ENCODE measurements around the gene SGTB. TPM values are rescaled to one million over a fixed set of nuclear protein-coding genes. Genes with fewer than 3 reads are reported as not detected.

SGTB gene, protein sequence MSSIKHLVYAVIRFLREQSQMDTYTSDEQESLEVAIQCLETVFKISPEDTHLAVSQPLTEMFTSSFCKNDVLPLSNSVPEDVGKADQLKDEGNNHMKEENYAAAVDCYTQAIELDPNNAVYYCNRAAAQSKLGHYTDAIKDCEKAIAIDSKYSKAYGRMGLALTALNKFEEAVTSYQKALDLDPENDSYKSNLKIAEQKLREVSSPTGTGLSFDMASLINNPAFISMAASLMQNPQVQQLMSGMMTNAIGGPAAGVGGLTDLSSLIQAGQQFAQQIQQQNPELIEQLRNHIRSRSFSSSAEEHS
- total RNA-seq (2014; rRNA removed; shearing (Covaris generic)) = 3.3 and 5.1 TPM in 2 replicates

DNA sequence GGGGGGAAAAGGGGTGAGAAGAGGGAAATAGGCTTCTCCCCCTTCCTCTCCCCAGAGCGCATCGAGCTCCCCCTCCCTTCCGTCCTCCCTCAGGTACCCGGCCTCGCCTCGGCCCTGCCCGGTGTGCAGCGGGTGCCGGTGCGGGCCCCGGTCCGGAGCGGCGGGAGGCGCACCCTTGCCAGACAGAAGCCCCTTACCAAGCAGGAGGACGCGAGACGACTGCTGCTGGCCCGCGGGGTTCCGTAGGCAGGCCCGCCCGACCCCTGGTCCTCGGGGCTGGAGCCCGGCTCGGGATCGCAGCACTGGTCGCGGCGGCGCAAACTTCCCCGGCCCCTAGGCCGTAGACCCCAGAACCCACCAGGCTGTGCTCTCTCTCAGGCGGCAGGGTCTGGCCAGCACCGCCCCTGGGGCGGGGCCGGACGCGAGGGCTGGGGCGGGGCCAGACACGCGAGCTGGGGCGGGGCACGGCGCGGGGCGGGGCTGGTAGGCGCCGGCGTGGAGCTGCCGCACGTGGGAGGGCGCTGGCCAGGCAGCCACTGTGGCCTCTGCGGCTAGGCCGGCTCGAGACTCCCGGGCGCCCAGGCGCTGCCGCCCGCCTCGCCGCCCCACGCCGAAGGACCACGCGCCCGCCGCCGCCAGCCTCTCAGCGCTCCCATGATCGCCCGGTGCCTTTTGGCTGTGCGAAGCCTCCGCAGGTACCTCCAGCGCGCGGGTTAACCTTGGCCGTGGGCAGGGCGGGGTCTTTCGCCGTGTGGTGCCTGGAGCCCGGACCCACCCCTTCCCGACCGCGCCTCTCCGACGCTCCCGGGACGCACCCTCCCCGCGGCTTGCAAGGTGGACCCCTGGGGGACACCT, at the start of gene SGTB, which contains the start of gene NLN:
Gene SGTB, minus strand, starts transcription at position 390 of the 855 bp plus-strand sequence. CDS start 1,302 bp downstream, outside the sequence.
Gene NLN, plus strand, starts transcription at position 486 of the 855 bp plus-strand sequence. Its CDS starts 169 bp downstream, at position 655.
- peak; percentile 73 for DNase-seq (ENCODE audit: low read depth)

DNA sequence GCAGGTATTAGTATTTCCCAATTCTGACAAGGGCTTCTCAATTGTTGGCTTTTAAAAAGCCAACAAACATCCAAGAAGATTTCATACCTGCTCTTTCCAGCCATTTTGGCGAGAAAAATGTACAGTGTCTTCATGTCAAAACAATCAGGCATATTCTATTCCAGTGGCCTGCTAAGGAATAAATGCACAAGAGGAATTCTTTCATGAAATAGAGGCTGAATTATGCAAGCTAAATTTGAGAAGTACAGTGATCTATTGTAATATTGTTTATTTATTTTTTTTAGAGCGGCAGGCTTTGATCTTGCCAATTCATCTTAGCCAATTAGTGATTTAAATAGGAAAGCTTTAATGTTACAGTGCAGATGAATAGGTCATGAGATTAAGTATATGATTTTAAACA, 49.4 kb upstream of the SGTB start:
- no peak for DNase-seq (ENCODE audit: low read depth)

DNA sequence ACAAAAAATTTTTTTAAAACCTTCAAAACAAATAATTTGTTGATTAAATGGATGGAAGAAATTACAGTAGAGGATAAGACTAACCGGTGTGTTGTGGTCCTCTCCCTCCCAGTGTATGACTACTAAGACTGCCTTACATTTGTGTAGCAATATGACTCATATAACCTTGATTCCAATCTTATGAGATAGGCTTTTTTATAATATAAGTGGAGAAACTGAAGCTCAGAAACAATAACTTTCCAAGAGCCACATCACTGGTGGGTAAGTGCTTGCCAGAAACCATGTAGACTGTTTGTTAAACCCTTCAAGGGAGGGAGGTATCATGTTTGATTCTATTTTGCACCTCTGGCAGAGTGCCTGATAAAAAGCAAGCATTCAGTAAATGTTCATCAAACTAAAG, 47.6 kb upstream of the SGTB start:
- peak; percentile 91 for DNase-seq (ENCODE audit: low read depth)

DNA sequence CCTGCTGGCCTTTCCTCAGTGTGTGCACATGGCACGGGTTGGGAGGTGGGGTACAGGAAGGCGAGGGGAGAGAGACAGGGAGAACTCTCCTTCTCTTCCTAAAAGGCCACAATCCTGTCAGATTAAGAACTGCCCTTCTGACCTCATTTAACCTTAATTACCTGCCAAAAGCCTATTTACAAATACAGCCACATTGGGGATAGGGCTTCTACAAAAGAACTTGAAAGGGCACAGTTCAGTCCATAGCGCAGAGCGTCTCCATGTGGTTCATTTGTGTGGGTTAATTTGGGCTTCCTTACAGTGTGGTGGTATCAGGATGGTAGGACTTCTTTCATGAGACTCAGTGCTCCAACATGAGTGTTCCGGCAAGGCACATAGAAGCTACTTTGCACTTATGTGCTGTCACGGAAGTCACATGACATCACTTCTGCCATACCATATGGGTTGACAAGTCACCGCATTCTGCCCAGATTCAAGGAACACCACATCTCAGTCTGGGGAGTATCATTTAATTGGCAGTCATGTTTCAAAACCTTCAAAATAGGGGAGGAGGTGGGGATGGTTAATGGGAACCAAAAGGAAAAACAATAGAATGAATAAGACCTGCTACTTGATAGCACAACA, 46.9 kb upstream of the SGTB start:
- DNase-seq (ENCODE audit: low read depth) = no peak

DNA sequence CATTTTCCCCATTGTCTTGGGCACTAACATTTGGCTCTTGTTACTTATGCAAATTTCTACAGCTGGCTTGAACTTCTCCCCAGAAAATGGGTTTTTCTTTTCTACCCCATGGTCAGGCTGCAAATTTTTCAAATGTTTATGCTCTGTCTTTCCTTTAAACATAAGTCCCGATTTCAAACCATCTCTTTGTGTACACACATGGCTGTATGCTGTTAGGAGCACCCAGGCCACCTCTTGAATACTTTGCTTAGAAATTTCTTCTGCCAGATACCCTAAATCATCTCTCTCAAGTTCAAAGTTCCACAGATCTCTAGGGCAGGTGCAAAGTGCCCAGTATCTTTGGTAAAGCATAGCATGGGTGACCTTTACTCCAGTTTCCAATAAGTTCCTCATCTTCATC, 45.7 kb upstream of the SGTB start:
- no peak for DNase-seq (ENCODE audit: low read depth)

DNA sequence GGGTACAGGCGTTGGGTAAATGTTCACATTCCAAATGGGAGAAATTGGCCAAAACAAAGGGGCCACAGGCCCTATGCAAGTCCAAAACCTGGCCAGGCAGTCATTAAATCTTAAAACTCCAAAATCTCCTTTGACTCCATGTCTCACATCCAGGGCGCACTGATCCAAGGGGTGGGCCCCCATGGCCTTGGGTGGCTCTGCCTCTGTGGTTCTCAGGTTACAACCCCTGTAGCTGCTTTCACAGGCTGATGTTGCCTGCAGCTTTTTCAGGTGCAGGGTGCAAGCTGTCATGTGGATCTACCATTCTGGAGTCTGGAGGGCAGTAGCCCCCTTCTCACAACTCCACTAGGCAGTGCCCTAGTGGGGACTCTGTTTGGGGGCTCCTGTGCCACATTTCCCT, 44.9 kb upstream of the SGTB start:
- DNase-seq (ENCODE audit: low read depth) = no peak

DNA sequence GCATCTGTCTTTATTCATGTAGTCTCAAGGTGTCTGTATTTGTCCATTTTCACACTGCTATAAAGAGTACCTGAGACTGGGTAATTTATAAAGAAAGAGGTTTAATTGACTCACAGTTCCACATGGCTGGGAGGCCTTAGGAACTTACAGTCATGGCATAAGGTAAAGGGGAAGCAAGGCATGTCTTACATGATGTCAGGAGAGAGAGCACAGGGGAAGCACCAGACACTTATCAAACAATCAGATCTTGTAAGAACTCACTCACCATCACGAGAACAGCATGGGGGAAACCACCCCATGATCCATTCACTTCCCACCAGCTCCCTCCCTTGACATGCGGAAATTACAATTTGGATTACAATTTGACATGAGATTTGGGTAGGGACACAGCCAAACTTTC, 44.3 kb upstream of the SGTB start:
- no peak for DNase-seq (ENCODE audit: low read depth)

DNA sequence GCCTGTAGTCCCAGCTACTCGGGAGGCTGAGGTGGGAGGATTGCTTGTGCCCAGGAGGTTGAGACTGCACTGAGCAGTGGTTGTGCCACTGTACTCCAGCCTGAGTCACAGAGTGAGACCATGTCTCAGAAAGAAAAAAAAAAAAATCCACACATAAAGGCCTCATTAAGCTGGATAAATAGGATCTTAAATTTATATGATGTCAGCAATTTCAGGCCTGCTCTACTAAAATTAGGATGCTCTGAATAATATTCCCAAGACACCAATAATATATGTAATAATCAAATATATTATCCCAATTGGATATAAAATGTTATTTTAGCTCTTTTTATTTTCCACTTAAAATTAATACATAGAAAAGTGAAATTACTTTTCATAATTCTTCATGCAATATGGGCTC, 43.7 kb upstream of the SGTB start:
- DNase-seq (ENCODE audit: low read depth) = no peak

DNA sequence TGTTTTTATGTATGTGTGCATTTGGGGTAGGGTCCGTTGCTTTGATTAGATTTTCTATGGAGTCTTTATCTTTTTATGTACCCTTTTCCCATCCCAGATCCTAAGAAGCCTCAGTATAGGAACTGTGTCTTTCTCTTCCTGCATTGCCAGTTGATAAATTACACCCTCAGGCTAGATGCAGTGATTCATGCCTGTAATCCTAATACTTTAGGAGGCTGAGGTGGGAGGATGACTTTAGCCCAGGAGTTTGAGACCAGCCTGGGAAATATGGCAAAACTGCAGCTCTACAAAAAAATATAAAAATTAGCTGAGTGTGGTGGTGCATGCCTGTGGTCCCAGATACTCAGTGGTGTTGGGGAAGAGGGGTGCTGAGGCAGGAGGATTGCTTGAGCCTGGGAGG, 40.3 kb upstream of the SGTB start:
- DNase-seq (ENCODE audit: low read depth) = peak; percentile 85

DNA sequence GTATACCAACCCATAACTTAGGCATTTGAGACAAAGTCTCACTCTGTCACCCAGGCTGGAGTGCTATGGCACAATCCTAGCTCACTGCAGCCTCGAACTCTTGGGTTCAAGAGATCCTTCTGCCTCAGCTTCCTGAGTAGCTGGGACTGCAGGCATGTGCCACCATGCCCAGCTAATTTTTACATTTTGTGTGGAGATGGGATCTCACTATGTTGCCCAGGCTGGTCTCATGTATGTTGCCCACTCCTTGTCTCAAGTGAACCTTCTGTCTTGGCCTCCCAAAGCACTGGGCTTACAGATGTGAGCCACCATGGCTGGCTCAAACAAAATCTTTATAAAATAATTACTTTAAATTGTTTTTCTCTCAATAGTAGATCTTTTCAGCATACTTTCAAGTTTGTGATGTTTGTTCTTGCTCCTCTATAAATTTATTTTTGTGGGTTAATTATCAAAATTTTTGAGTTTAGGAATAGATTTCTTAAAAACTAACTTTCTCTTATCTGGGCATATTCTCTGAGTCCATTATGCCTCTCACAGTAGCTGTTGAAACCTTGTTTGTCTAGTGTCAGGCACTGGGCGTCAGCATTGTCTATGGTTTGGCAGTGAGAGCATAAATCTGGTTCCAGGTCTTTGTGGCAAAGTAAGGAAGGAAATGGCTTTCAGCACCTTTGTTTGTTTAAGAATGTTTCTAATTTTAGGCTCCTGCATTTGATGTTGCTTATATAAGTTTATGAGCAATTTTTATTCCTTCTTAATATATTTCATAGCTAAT, 38.8 kb upstream of the SGTB start:
- DNase-seq (ENCODE audit: low read depth) = peak; percentile 83

DNA sequence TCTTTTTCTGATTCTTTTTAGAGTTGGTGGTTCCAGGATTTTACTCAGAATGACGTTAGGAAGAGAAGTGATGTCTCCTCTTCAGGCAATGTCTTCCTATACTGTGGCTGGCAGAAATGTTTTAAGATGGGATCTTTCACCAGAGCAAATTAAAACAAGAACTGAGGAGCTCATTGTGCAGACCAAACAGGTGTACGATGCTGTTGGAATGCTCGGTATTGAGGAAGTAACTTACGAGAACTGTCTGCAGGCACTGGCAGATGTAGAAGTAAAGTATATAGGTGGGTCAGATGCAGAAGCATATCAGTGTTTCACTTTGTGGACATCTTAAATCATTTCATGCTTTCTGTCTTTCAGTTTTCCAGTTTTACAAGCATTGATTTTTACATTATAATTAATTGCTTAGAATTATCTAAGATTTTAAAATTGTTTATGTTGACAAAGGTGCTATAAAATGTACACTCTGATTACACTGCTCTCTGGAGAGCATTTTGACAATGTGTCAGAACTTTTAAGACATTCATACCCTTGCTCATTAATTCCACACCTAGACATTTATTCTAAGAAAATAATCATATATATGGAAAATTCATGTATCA, 36.7 kb upstream of the SGTB start:
- no peak for DNase-seq (ENCODE audit: low read depth)

DNA sequence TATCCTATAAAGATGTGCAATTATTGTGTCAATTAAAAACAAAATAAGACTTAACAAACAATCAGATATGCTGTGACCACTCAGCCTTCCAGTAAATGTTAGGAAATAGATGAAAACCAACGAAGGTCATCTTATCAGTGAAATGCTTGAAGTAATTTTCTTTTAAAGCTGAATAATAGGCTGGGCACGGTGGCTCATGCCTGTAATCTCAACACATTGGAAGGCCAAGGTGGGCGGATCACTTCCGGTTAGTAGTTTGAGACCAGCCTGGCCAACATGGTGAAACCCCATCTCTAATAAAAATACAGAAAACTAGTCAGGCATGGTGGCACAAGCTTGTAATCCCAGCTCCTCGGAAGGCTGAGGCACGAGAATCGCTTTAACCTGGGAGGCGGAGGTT, 31.3 kb upstream of the SGTB start:
- no peak for DNase-seq (ENCODE audit: low read depth)

DNA sequence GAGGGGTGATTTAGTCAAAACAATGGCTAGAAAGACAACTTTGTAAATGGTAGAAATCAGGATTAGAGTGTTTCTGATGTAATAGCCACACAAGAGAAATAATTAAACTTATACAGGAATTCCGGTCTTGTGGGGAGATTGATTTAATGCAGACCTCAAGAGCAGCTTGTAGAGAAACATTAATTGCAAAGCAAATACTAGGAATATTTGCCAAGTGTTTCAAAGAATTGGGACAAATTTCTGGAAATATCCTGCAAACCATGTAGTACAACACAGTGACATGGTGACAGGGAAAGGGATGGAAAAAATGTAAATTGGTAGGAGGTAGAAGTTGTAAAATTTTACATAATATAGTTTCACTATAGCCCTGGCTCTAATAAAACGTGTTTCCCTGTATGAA, 29.0 kb upstream of the SGTB start:
- DNase-seq (ENCODE audit: low read depth) = no peak

DNA sequence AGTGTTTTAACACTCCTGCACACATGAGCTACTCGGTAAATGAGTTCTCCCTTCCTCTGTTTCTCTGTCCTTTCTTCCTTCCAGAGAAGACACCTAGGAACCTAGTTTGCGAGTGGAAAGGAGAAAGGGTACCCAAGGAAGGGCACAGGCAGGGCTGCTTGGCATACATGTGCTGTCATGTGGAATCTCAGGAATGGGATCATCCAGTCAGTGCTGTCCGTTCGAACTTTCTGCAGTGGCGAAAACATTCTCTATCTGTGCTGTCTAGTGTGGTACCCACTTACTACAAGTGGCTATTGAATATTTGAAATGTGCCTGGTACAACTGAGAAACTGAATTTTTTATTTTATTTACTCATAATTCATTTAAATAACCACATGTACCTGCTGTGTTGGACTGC, 28.0 kb upstream of the SGTB start:
- no peak for DNase-seq (ENCODE audit: low read depth)

DNA sequence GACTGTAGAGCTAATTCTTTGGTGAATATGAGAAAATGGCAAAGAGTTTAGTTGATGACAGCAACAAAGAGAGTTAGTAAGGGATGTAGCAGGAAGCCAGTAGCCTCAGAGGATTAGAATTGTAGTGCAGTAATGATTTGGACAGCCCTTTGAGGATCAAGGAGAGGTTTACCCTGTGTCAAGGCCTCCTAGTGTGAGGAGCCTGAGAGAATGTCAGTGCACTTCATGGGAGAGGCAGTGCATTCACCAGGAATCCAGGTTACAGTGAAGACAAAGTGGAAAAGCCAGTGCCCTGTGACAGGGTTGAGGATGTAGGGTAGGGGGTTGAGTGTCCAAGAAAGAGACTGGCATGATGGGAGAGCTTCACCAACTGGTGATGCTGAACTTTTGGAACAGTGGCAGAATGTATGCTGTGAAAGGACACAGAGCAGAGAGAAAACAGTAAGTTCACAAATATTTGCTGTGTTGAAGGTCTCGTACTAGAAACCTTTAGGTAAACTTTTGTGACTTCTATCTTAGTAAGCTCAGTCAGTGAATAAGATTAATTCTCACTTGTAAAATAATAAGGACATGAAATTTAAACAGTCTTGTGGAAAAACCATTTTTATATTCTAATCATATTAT, 27.4 kb upstream of the SGTB start:
- DNase-seq (ENCODE audit: low read depth) = no peak

DNA sequence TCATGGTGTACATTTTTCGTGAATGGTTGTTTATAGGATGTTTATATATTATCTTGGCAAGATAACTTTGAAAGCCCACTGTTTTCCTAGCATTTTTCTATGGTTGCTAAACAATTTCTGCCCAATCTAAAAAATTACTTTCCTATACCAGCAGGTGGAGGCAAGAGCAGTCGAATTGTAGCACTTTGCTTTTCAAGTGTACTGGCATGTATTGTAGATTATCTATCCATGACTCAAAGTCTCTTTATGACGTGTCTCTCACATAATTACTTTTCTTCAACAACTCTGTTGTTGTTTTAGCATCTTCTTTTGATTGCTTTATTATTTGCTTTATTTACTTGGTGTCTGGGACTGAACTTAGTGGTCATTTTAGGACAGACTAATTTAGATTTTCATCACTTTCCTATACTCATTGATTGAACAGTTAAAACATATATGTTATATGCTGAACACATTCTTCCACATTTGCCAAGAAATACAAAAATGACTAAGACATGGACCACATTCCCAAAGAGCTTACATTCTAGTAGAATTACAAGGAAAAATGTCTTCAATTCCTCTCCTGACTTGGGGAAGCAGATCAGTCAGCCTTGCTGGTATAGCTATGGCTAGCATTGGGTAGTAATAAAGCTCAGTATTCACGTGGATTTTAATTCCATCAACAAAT, 20.8 kb upstream of the SGTB start:
- peak; percentile 74 for DNase-seq (ENCODE audit: low read depth)

DNA sequence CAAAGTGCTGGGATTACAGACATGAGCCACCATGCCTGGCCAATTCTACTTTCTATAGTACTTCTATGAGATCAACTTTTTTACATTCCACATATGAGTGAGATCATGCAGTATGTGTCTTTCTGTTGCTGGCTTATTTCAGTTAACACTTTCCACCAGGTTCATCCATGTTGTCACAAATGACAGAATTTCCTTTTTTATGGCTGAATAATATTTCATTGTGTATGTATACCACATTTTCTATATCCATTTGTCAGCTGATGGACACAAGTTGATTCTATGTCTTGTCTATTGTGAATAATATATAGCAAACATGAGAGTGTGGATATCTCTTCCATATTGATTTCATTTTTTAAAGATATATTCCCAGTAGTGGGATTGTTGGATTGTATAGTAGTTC, 17.3 kb upstream of the SGTB start:
- no peak for DNase-seq (ENCODE audit: low read depth)

DNA sequence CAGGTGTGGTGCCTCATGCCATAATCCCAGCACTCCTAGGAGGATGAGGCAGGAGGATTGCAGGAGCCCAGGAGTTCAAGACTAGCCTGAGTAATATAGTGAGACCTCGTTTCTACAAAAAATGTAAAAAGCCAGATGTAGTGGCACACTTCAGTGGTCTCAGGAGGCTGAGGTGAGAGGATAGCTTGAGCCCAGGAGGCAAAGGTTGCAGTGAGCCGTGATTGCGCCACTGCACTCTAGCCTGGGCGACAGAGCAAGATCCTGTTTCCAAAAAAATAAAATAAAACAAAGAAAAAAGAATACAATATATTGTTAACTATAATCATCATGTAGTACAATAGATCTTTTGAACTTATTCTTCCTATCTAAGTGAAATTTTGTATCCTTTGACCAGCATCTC, 16.4 kb upstream of the SGTB start:
- no peak for DNase-seq (ENCODE audit: low read depth)

DNA sequence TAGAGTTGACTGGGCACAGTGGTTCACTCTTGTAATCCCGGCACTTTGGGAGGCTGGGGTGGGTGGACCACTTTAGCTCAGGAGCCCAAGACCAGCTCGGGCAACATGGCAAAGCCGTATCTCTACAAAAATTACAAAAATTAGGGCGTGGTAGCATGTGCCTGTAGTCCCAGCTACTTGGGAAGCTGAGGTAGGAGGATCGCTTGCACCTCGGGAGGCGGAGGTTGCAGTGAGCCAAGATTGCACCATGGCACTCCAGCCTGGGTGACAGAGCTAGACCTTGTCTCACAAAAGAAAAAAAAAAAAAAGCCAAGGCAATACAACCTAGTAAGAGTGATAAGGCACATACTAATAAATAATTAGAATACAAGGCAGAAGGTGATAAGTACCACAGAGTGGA, 15.9 kb upstream of the SGTB start:
- no peak for DNase-seq (ENCODE audit: low read depth)

DNA sequence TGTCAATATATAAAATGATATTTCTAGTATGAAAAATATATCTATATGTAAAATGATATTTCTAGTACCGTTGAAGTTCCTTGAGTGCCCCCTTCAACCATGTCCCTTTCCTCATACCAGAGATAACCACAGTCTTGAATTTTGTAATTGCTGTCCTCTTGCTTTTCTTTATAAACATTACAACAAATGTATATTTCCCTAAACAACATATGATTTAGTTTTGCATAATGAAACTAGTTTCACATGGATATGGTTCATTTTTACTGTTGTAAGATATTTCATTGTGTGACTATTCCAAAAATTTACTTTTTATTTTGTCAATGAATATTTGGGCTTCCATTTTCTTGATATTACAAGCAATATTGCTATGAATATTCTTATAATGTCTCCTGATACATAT, 14.1 kb upstream of the SGTB start:
- DNase-seq (ENCODE audit: low read depth) = no peak
